ENCODE data around the gene KMT2A. TPM values are rescaled to one million over a fixed set of nuclear protein-coding genes. Genes with fewer than 3 reads are reported as not detected.

The KMT2A gene
- total and polyA plus RNA-seq, 4 donors: 7.7 to 127 (median 27.0) TPM

GRCh38 chr11:118417801-118418200 lies 18.5 kb upstream of the KMT2A start:
- H3K4me3 ChIP-seq: no peak overlapping the region
- no peak overlapping the region for H3K27ac ChIP-seq (ENCODE audit: low read depth in 1 of 2, low read length in 1 of 2)
- H3K27me3 ChIP-seq (ENCODE audit: control insufficient read depth in 3 of 3, insufficient read depth in 3 of 3, low read length in 2 of 3): no peaks in the 10 kb centered on the region
- no peak overlapping the region for H3K9ac ChIP-seq (ENCODE audit: insufficient read depth in 1 of 2, low read length in 2 of 2)
- peaks cover 0 to 2% (median 0%) of the 10 kb centered on the region in 5 donors for H3K4me1 ChIP-seq (ENCODE audit: control insufficient read depth in 5 of 5, insufficient read depth in 5 of 5, low read length in 5 of 5)
- WGBS, 2 donors: 82 to 90% methylated on average over 4 of the region's 4 CpGs
- H3K9me3 ChIP-seq (ENCODE audit: control insufficient read depth in 4 of 4, insufficient read depth in 3 of 4, low read length in 3 of 4): no peaks in the 10 kb centered on the region
- no peak for TF ChIP-seq CTCF (IDR thresholded peaks at IDR 0.05; ENCODE audit: control extremely low read depth, extremely low read depth)
- no peak for ATAC-seq (ENCODE audit: insufficient read depth, low FRiP score)
- peaks cover 0 to 7% (median 2%) of the 10 kb centered on the region in 4 donors for H3K36me3 ChIP-seq (ENCODE audit: control insufficient read depth in 4 of 4, insufficient read depth in 4 of 4, low read length in 4 of 4)
- DNase-seq: no peak

- no peak for TF ChIP-seq CTCF (IDR thresholded peaks at IDR 0.05; ENCODE audit: control extremely low read depth, extremely low read depth)
- Histone ChIP-seq H3K4me3 (no peak overlapping the region), H3K36me3 (ENCODE audit: control insufficient read depth in 4 of 4, insufficient read depth in 4 of 4, low read length in 4 of 4) (peaks cover 0 to 3% (median under 1%) of the 10 kb centered on the region in 4 donors), H3K4me1 (ENCODE audit: control insufficient read depth in 5 of 5, insufficient read depth in 5 of 5, low read length in 5 of 5) (peaks cover 0 to 2% (median 0%) of the 10 kb centered on the region in 5 donors), H3K27me3 (ENCODE audit: control insufficient read depth in 3 of 3, insufficient read depth in 3 of 3, low read length in 2 of 3) (no peaks in the 10 kb centered on the region), H3K9ac (ENCODE audit: insufficient read depth in 1 of 2, low read length in 2 of 2) (no peak overlapping the region), H3K27ac (ENCODE audit: low read depth in 1 of 2, low read length in 1 of 2) (peak overlapping the region in 1 of 2 donors; percentile 14), H3K9me3 (ENCODE audit: control insufficient read depth in 4 of 4, insufficient read depth in 3 of 4, low read length in 3 of 4) (no peaks in the 10 kb centered on the region)
- 85 to 86% methylated on average over 5 of the region's 5 CpGs for WGBS, 2 donors
- ATAC-seq (ENCODE audit: insufficient read depth, low FRiP score) (no peak), DNase-seq (no peak)
Measured at GRCh38 chr11:118418766-118419165, 17.5 kb upstream of the KMT2A start.

GRCh38 chr11:118427707-118428106 lies 8.6 kb upstream of the KMT2A start:
- no peaks in the 10 kb centered on the region for H3K36me3 ChIP-seq (ENCODE audit: control insufficient read depth in 4 of 4, insufficient read depth in 4 of 4, low read length in 4 of 4)
- DNase-seq: no peak
- ATAC-seq (ENCODE audit: insufficient read depth, low FRiP score): no peak
- H3K9ac ChIP-seq (ENCODE audit: insufficient read depth in 1 of 2, low read length in 2 of 2): no peak overlapping the region
- no peak for TF ChIP-seq CTCF (IDR thresholded peaks at IDR 0.05; ENCODE audit: control extremely low read depth, extremely low read depth)
- no peaks in the 10 kb centered on the region for H3K9me3 ChIP-seq (ENCODE audit: control insufficient read depth in 4 of 4, insufficient read depth in 3 of 4, low read length in 3 of 4)
- no peak overlapping the region for H3K4me3 ChIP-seq
- H3K27me3 ChIP-seq (ENCODE audit: control insufficient read depth in 3 of 3, insufficient read depth in 3 of 3, low read length in 2 of 3): peaks cover 0 to 4% (median 0%) of the 10 kb centered on the region in 3 donors
- H3K27ac ChIP-seq (ENCODE audit: low read depth in 1 of 2, low read length in 1 of 2): no peak overlapping the region
- H3K4me1 ChIP-seq (ENCODE audit: control insufficient read depth in 5 of 5, insufficient read depth in 5 of 5, low read length in 5 of 5): no peaks in the 10 kb centered on the region
- 3 to 10% methylated on average over 1 of the region's 1 CpG for WGBS, 2 donors

- Histone ChIP-seq H3K27me3 (ENCODE audit: control insufficient read depth in 3 of 3, insufficient read depth in 3 of 3, low read length in 2 of 3) (peaks cover 0 to 4% (median 0%) of the 10 kb centered on the region in 3 donors), H3K4me3 (no peak overlapping the region), H3K9ac (ENCODE audit: insufficient read depth in 1 of 2, low read length in 2 of 2) (no peak overlapping the region), H3K9me3 (ENCODE audit: control insufficient read depth in 4 of 4, insufficient read depth in 3 of 4, low read length in 3 of 4) (no peaks in the 10 kb centered on the region), H3K36me3 (ENCODE audit: control insufficient read depth in 4 of 4, insufficient read depth in 4 of 4, low read length in 4 of 4) (no peaks in the 10 kb centered on the region), H3K4me1 (ENCODE audit: control insufficient read depth in 5 of 5, insufficient read depth in 5 of 5, low read length in 5 of 5) (peaks cover 0 to 12% (median 3%) of the 10 kb centered on the region in 5 donors), H3K27ac (ENCODE audit: low read depth in 1 of 2, low read length in 1 of 2) (no peak overlapping the region)
- no peak for ATAC-seq (ENCODE audit: insufficient read depth, low FRiP score)
- 85 to 91% methylated on average over 2 of the region's 2 CpGs for WGBS, 2 donors
- no peak for TF ChIP-seq CTCF (IDR thresholded peaks at IDR 0.05; ENCODE audit: control extremely low read depth, extremely low read depth)
- peak in 1 of 3 donors; percentile 16 for DNase-seq
Measured at GRCh38 chr11:118430956-118431355, 5.3 kb upstream of the KMT2A start.
